ENCODE data around the gene TMC8.

Gene TMC8

DNA sequence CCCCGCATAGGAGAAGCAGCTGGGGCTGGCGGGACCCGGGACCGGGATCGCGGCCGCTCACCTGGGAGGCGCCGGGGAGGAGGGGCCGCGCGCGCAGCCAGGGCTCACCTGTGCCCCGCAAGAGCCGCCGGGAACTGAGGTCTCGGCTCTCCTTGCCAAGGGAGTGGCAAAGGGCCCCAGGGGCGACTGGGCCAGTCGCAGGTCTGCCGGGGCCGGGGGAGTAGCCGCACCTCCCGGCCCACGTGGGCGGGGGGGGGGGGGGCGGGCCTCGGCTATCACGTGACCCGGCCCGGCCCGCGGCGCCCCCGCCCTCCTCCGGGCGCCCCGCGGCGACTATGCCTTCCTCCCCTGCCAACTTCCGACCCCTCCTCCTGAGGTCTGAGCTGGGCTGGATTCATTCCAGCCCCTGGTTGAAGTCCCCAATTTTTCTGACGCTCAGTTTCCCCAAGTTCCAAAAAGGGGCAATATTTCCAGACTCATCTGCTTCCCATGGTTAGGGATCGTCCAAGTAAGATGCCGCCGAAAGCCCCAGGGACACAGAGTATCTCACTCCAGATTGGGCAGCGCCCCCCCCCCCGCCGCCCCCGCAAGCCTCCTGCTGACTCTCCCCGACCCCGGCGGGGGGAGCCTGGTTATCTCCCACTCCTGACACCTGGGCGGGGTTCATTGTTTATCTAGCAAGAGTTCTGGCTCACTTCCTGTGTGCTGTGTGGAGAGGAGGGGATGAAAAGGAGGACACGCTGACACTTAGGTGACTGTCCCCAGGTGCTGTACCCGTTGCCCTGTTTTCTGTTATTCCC lies 1.8 kb upstream of the TMC8 start, which contains the start of gene TMC6:
Gene TMC6, minus strand, starts transcription at position 205 of the 800 bp plus-strand sequence. CDS start 1,923 bp downstream, outside the sequence.
- Histone ChIP-seq H3K4me3 (ENCODE audit: severe bottlenecking) (peak within 1 kb of the TSS; percentile 62), H3K4me1 (ENCODE audit: insufficient read depth, poor library complexity, severe bottlenecking) (peaks cover 11% of the 10 kb centered on the region), H3K27ac (ENCODE audit: poor library complexity, severe bottlenecking) (peak within 1 kb of the TSS; percentile 51), H3K36me3 (ENCODE audit: low read depth) (peaks cover 11% of the 10 kb centered on the region; the same call in 1 of the 2 replicates), H3K9me3 (ENCODE audit: severe bottlenecking) (no peaks in the 10 kb centered on the region), H3K27me3 (ENCODE audit: insufficient read depth, poor library complexity, severe bottlenecking) (no peaks in the 10 kb centered on the region)
- no peak for DNase-seq (ENCODE audit: low spot score)
- no peak for TF ChIP-seq CTCF (IDR thresholded peaks at IDR 0.05; ENCODE audit: poor library complexity, severe bottlenecking)
- ATAC-seq (ENCODE audit: low read depth), result peak; percentile 65

DNA sequence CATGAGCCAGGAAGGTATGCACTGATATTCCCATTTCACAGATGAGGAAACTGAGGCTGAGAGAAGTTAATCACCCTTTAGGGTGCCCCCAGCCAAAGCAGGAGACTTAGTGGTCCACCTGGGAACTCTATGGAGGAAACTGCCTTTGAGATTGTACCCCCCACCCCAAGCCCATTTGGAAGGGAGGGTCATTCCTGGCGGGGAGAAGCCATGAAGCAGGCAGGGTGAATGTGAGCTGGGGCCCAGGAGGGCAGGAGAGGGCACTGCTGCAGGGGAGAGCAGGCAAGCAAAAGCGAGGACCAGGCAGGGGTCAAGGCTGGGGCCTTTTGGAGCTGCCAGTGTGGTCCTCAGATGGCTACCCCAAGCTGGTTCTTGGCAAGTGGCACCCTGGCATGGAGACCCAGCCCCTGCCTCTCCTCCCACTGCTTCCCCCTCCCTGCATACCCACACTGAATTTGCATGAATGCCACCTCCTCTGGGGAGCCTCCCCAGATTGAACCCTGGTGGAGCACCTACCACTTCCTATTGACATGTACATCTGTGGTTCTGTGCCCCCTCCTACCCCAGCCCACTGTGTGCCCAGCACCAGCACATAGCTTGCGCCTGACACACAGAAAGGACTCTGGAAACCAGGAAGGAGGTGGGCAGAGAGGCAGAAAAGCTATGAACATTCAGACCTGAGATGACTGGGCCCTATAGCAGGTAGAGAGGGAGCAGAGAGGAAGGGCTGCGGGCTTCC lies 1.1 kb upstream of the TMC8 start:
- Histone ChIP-seq H3K36me3 (ENCODE audit: low read depth) (peaks cover 7% of the 10 kb centered on the region; the same call in 1 of the 2 replicates), H3K27me3 (ENCODE audit: insufficient read depth, poor library complexity, severe bottlenecking) (no peaks in the 10 kb centered on the region), H3K4me1 (ENCODE audit: insufficient read depth, poor library complexity, severe bottlenecking) (peaks cover 11% of the 10 kb centered on the region), H3K27ac (ENCODE audit: poor library complexity, severe bottlenecking) (peak overlapping the region; percentile 51), H3K4me3 (ENCODE audit: severe bottlenecking) (no peak overlapping the region), H3K9me3 (ENCODE audit: severe bottlenecking) (no peaks in the 10 kb centered on the region)
- ATAC-seq (ENCODE audit: low read depth) (no peak), DNase-seq (ENCODE audit: low spot score) (no peak)
- TF ChIP-seq CTCF (IDR thresholded peaks at IDR 0.05; ENCODE audit: poor library complexity, severe bottlenecking), result no peak

DNA sequence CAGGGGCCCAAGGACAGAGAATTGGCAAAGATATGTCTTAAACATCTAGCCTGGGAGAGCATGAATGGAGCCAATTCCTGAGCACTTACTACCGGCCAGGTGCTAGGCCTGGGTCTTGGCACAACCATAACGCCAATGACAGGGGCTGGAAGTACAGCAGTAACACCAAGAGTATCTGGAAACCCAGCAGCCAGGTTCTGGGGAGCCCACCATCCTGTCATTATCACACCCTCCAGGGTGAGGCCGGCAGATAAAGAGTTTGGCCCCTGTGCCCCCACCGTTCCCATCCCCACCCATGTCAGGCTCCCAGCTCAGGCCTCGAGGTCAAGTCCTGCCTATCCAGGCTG lies 508 bp upstream of the TMC8 start:
- peaks cover 11% of the 10 kb centered on the region for H3K4me1 ChIP-seq (ENCODE audit: insufficient read depth, poor library complexity, severe bottlenecking)
- H3K4me3 ChIP-seq (ENCODE audit: severe bottlenecking), result no peak overlapping the region
- H3K27ac ChIP-seq (ENCODE audit: poor library complexity, severe bottlenecking), result peak overlapping the region; percentile 51
- ATAC-seq (ENCODE audit: low read depth), result no peak
- no peaks in the 10 kb centered on the region for H3K27me3 ChIP-seq (ENCODE audit: insufficient read depth, poor library complexity, severe bottlenecking)
- no peak for TF ChIP-seq CTCF (IDR thresholded peaks at IDR 0.05; ENCODE audit: poor library complexity, severe bottlenecking)
- H3K36me3 ChIP-seq (ENCODE audit: low read depth), result peaks cover 7% of the 10 kb centered on the region; the same call in 1 of the 2 replicates
- DNase-seq (ENCODE audit: low spot score), result no peak
- no peaks in the 10 kb centered on the region for H3K9me3 ChIP-seq (ENCODE audit: severe bottlenecking)

- DNase-seq (ENCODE audit: low spot score) (no peak), ATAC-seq (ENCODE audit: low read depth) (no peak)
- Histone ChIP-seq H3K4me1 (ENCODE audit: insufficient read depth, poor library complexity, severe bottlenecking) (peaks cover 11% of the 10 kb centered on the region), H3K27me3 (ENCODE audit: insufficient read depth, poor library complexity, severe bottlenecking) (no peaks in the 10 kb centered on the region), H3K36me3 (ENCODE audit: low read depth) (no peaks in the 10 kb centered on the region), H3K27ac (ENCODE audit: poor library complexity, severe bottlenecking) (no peak overlapping the region), H3K4me3 (ENCODE audit: severe bottlenecking) (peak overlapping the region; percentile 10), H3K9me3 (ENCODE audit: severe bottlenecking) (no peaks in the 10 kb centered on the region)
- no peak for TF ChIP-seq CTCF (IDR thresholded peaks at IDR 0.05; ENCODE audit: poor library complexity, severe bottlenecking)
Observed at GRCh38 chr17:78131172-78132083, 857 bp downstream of the TMC8 start.
